ENCODE results near the gene HS3ST1. TPM values are rescaled to one million over a fixed set of nuclear protein-coding genes. Genes with fewer than 3 reads are reported as not detected.

Gene HS3ST1
- total RNA-seq, 4 donors from 2014 or later, result 1.9 to 16.9 (median 2.4) TPM

DNA sequence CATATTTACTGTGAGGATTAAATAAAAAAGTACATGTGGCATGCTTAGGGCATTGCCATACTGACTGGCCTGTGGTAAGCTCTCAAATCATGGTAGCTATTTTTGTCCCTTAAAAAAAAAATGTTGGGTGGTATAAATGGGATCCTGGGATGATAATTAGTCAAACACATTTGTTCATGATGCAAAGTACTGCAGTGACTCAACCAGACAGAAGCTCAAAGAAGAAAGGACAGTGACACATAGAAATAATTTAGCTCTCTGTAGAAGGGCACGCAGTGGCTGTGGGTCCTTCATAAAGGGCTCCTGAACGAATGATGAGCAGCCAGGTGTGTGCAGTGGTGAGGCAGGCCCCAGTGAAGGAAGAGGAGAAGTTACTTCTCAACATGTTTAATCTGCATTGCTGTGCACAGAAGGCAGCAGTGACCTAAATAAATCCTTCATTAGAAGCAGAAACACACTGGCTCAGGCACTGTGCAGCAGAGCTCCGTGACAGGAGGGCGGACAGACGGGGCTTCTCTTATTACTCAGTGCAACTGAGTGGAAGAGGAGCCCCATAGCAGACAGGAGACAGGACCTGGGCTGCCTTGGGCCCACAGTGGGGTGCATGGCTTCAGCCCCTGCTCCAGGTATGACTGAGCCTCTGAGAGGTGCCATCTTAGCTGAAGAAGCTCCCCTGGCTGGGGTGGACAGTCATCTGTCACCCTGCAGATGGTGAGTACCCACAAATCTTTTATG is 20.3 kb downstream of the HS3ST1 start:
- Histone ChIP-seq H3K4me3 (replicated peaks in 1 of 3) (no peak overlapping the region), H3K27ac (no peak overlapping the region), H3K36me3 (no peaks in the 10 kb centered on the region), H3K27me3 (no peaks in the 10 kb centered on the region), H3K4me1 (no peaks in the 10 kb centered on the region), H3K9me3 (no peaks in the 10 kb centered on the region)
- WGBS, 2 donors, result 86 to 88% methylated on average over 5 of the region's 5 CpGs
- intact Hi-C loops (cut with DNase I), result no loop called here
- no peak for TF ChIP-seq CTCF (IDR thresholded peaks at IDR 0.05)
- no peak for TF ChIP-seq POLR2A (IDR thresholded peaks at IDR 0.05)
- no peak for DNase-seq

- intact Hi-C loops (cut with DNase I), result no loop called here
- WGBS, 2 donors, result 90 to 91% methylated on average over 3 of the region's 3 CpGs
- no peaks in the 10 kb centered on the region for H3K36me3 ChIP-seq
- DNase-seq, result no peak
- no peaks in the 10 kb centered on the region for H3K4me1 ChIP-seq
- H3K4me3 ChIP-seq (replicated peaks in 1 of 3), result no peak overlapping the region
- no peak overlapping the region for H3K27ac ChIP-seq
- no peaks in the 10 kb centered on the region for H3K9me3 ChIP-seq
- TF ChIP-seq CTCF (IDR thresholded peaks at IDR 0.05) (no peak), POLR2A (IDR thresholded peaks at IDR 0.05) (no peak)
- H3K27me3 ChIP-seq, result no peaks in the 10 kb centered on the region
These were observed 21.1 kb downstream of the HS3ST1 start for GRCh38 chr4:11407551-11407950.

GRCh38 chr4:11404431-11404830 is 24.3 kb downstream of the HS3ST1 start:
- Histone ChIP-seq H3K36me3 (no peaks in the 10 kb centered on the region), H3K27me3 (no peaks in the 10 kb centered on the region), H3K27ac (no peak overlapping the region), H3K4me3 (replicated peaks in 1 of 3) (no peak overlapping the region), H3K4me1 (no peaks in the 10 kb centered on the region), H3K9me3 (no peaks in the 10 kb centered on the region)
- WGBS, 2 donors, result 67 to 72% methylated on average over 2 of the region's 2 CpGs
- TF ChIP-seq POLR2A (IDR thresholded peaks at IDR 0.05), result no peak
- intact Hi-C loops (cut with DNase I), result no loop called here
- DNase-seq, result no peak

- Histone ChIP-seq H3K36me3 (no peaks in the 10 kb centered on the region), H3K4me3 (replicated peaks in 1 of 3) (no peak overlapping the region), H3K27me3 (no peaks in the 10 kb centered on the region), H3K27ac (no peak overlapping the region), H3K4me1 (no peaks in the 10 kb centered on the region), H3K9me3 (no peaks in the 10 kb centered on the region)
- TF ChIP-seq CTCF (IDR thresholded peaks at IDR 0.05), result no peak
- TF ChIP-seq POLR2A (IDR thresholded peaks at IDR 0.05), result no peak
- intact Hi-C loops (cut with DNase I), result no loop called here
- no peak for DNase-seq
- whole genome bisulfite sequencing, 2 donors, result 92 to 94% methylated on average over 3 of the region's 3 CpGs
These were observed 26.5 kb downstream of the HS3ST1 start for GRCh38 chr4:11402192-11402591.

DNA sequence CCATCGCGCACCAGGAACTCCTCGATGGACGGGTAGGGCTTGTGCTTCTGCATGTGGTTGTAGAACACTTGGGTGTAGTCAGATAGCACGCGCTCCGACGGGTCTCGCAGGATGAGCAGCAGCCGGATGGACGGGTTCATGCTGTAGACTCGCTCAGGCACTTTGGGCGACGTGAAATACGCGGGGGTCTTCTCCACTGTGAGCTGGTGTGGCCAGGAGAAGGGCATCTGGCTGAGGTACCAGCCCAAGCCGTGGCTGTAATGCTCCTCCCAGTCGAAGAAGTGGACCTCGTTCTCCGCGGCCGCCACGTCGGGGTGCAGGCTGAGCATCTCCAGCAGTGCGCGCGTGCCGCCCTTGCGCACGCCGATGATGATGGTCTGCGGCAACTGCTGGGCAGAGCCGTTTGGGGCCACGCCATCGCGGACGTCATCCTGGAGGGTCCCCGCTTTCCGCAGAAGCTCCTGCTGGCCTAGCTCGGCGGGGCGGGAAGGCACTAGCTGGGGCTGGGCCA is 29.2 kb downstream of the HS3ST1 start:
- 97 to 98% methylated on average over 39 to 42 of the region's 42 CpGs for WGBS, 2 donors

More for the DNA sequence above, 29.2 kb downstream of the HS3ST1 start:
- H3K36me3 ChIP-seq, result no peaks in the 10 kb centered on the region
- no peak for TF ChIP-seq CTCF (IDR thresholded peaks at IDR 0.05)
- TF ChIP-seq POLR2A (IDR thresholded peaks at IDR 0.05), result no peak
- no peak for DNase-seq
- H3K4me1 ChIP-seq, result no peaks in the 10 kb centered on the region
- no peak overlapping the region for H3K27ac ChIP-seq
- intact Hi-C loops (cut with DNase I), result no loop called here
- no peaks in the 10 kb centered on the region for H3K9me3 ChIP-seq
- no peak overlapping the region for H3K4me3 ChIP-seq (replicated peaks in 1 of 3)
- no peaks in the 10 kb centered on the region for H3K27me3 ChIP-seq
